ENCODE measurements around the gene EMID1. TPM values are rescaled to one million over a fixed set of nuclear protein-coding genes. Genes with fewer than 3 reads are reported as not detected.

Gene EMID1
- total RNA-seq, 4 donors from 2014 or later, result 0.33 to 1.8 TPM; not detected in 2

DNA sequence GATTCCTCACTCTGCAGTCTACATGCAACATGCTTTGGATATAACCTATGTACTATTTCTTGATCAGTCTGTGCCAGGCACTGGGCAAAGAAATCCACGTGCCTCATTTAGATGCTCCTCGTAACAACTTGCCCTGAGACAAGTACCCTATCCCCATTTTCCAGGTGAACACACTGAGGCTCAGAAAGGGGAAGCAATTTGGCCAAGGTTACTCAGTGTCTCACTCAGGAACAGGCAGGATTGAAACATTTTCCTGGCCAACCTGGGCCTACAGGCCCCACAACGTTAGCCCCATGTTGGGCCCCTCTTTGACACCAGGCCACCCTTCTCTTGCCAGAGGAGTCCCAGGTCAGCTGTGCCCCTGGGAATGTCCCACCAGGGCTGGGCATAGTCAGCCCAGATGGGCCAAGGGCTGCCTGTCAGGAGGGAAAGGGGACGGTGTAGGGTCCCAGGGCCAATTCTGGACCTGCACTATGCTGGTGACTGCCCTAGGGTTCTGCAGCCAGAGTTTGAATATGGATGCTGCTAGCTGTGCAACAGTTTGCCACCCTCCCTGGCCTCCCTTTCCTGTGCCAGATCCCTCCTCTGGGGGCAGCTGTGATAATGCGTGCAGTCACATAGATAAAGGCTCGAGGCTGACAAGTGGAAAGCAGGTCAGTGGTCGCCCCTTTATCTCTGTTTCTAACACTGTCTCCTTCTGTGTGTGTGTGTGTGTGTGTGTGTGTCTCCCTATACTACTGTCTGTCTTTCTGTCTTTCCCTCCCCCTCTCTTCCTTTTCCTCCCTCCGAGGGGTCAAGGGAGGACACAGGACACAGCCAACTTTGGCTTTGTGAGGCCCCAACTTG lies 10.4 kb upstream of the EMID1 start:
- H3K9me3 ChIP-seq, result no peaks in the 10 kb centered on the region
- no peak for ATAC-seq
- H3K36me3 ChIP-seq, result no peaks in the 10 kb centered on the region
- H3K4me3 ChIP-seq, result no peak overlapping the region
- DNase-seq, result no peak
- in situ Hi-C loops (cut with MboI; ENCODE audit: low sequenced_read_pairs in 4 of 4), result no loop called here
- intact Hi-C loops (cut with DNase I; ENCODE audit: low total_unique reads), result no loop called here
- TF ChIP-seq, protein P1, sequence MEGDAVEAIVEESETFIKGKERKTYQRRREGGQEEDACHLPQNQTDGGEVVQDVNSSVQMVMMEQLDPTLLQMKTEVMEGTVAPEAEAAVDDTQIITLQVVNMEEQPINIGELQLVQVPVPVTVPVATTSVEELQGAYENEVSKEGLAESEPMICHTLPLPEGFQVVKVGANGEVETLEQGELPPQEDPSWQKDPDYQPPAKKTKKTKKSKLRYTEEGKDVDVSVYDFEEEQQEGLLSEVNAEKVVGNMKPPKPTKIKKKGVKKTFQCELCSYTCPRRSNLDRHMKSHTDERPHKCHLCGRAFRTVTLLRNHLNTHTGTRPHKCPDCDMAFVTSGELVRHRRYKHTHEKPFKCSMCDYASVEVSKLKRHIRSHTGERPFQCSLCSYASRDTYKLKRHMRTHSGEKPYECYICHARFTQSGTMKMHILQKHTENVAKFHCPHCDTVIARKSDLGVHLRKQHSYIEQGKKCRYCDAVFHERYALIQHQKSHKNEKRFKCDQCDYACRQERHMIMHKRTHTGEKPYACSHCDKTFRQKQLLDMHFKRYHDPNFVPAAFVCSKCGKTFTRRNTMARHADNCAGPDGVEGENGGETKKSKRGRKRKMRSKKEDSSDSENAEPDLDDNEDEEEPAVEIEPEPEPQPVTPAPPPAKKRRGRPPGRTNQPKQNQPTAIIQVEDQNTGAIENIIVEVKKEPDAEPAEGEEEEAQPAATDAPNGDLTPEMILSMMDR (IDR thresholded peaks at IDR 0.05 in 4 of 5, conservative IDR thresholded peaks at IDR 0.05 in 1 of 5), result no peak
- TF ChIP-seq POLR2A (IDR thresholded peaks at IDR 0.05), result no peak
- H3K4me1 ChIP-seq, result no peaks in the 10 kb centered on the region
- H3K27me3 ChIP-seq, result no peaks in the 10 kb centered on the region
- no peak overlapping the region for H3K27ac ChIP-seq

DNA sequence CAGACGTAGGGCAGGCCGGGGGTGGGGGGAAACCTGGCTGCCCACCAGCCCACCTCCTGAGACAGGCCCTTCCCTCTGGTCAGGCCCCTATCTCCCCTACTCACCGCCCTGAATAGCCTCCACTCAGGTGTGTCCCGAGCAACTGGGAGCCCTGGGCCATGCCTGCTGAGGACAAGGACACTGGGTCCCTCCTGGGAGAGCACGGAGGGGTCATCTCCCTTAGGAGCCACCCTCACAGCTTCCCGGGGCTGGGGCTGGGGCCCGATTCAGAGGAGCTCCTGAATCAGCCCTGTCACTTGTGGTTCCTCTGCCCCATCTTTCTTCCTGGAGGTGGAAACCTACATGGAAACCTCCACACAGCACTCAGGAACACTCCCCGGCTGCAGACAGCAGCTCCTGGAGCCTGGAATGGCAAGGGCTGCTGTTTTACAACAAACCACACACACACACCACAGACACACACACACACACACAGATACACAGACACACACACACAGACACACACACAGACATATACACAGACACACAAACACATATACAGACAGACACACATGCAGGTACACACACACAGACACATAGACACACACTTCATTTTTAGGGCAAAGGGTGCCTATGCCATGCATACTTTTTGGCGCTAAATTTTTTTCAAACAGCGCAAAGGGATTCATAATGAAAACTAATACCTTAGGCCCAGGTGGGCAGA lies 9.6 kb upstream of the EMID1 start:
- Histone ChIP-seq H3K36me3 (no peaks in the 10 kb centered on the region), H3K4me3 (no peak overlapping the region), H3K27ac (no peak overlapping the region), H3K9me3 (no peaks in the 10 kb centered on the region), H3K4me1 (no peaks in the 10 kb centered on the region), H3K27me3 (no peaks in the 10 kb centered on the region)
- DNase-seq (no peak), ATAC-seq (no peak)
- TF ChIP-seq POLR2A (IDR thresholded peaks at IDR 0.05), result no peak
- TF ChIP-seq, protein P1 (IDR thresholded peaks at IDR 0.05 in 4 of 5, conservative IDR thresholded peaks at IDR 0.05 in 1 of 5), result no peak
- intact Hi-C loops (cut with DNase I; ENCODE audit: low total_unique reads), result no loop called here
- in situ Hi-C loops (cut with MboI; ENCODE audit: low sequenced_read_pairs in 4 of 4), result no loop called here

DNA sequence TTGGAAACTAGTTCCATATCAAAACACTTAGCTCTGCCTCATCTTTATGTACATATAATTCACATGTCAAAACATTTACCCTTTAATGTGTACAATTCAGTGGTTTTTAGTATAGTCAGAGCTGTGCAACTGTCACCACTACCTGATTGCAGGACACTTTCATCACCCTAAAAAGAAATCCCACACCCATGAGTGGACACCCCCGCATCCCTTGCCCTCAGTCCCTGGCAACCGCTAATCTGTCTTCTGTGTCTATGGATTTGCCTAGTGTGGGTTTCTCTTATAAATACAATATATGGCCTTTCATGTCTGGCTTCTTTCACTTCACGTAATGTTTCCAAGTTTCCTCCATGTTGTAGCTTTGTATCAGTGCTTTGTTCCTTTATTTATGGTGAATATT lies 8.6 kb upstream of the EMID1 start:
- intact Hi-C loops (cut with DNase I; ENCODE audit: low total_unique reads), result no loop called here
- DNase-seq (no peak), ATAC-seq (no peak)
- H3K27ac ChIP-seq, result no peak overlapping the region
- no peaks in the 10 kb centered on the region for H3K4me1 ChIP-seq
- no peaks in the 10 kb centered on the region for H3K27me3 ChIP-seq
- H3K9me3 ChIP-seq, result no peaks in the 10 kb centered on the region
- no peaks in the 10 kb centered on the region for H3K36me3 ChIP-seq
- TF ChIP-seq, protein P1 (IDR thresholded peaks at IDR 0.05 in 4 of 5, conservative IDR thresholded peaks at IDR 0.05 in 1 of 5), result no peak
- TF ChIP-seq POLR2A (IDR thresholded peaks at IDR 0.05), result no peak
- H3K4me3 ChIP-seq, result no peak overlapping the region
- in situ Hi-C loops (cut with MboI; ENCODE audit: low sequenced_read_pairs in 4 of 4), result no loop called here

DNA sequence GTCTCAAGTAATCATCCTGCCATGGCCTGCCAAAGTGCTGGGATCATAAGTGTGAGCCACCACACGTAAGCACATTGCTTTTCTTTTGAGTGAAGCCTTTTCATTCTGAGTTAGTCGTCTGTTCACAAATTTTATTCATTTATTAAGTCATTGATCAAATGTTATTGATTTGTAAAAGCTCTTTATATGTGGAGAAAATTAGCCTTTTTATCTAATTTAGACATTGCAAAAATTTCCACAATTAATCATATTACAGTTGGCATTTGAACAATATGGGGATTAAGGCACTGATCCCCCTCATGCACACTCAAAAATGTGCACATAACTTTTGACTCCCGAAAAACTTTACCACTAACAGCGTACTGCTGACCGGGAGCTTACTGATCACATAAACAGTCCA lies 7.5 kb upstream of the EMID1 start:
- intact Hi-C loops (cut with DNase I; ENCODE audit: low total_unique reads), result no loop called here
- TF ChIP-seq POLR2A (IDR thresholded peaks at IDR 0.05), result no peak
- TF ChIP-seq, protein P1 (IDR thresholded peaks at IDR 0.05 in 4 of 5, conservative IDR thresholded peaks at IDR 0.05 in 1 of 5), result no peak
- no peak for DNase-seq
- no peaks in the 10 kb centered on the region for H3K36me3 ChIP-seq
- no peak overlapping the region for H3K4me3 ChIP-seq
- in situ Hi-C loops (cut with MboI; ENCODE audit: low sequenced_read_pairs in 4 of 4), result no loop called here
- H3K9me3 ChIP-seq, result no peaks in the 10 kb centered on the region
- H3K4me1 ChIP-seq, result peaks cover 0 to 4% of the 10 kb centered on the region in 2 donors
- no peaks in the 10 kb centered on the region for H3K27me3 ChIP-seq
- ATAC-seq, result no peak
- no peak overlapping the region for H3K27ac ChIP-seq
